GM12891 (cell line): ENCODE results near the gene EXOC4.

Experiments
- POLR2A ChIP-seq: IDR thresholded peaks from 2 replicates; pipeline ENCODE4 v1.6.1; 2011; ENCODE audit warnings: low read depth, low read length, control low read depth
- POLR2AphosphoS5 ChIP-seq: IDR thresholded peaks from 2 replicates; pipeline ENCODE4 v1.6.1; 2011; ENCODE audit warnings: low read depth, low read length, control low read depth
- TAF1 ChIP-seq: IDR thresholded peaks from 2 replicates; pipeline ENCODE4 v1.6.1; 2011; ENCODE audit warnings: low read depth, low read length, control low read depth

- TF ChIP-seq TAF1 (no peak), POLR2A (no peak), POLR2AphosphoS5 (no peak)
These were observed 292.7 kb downstream of the EXOC4 start for GRCh38 chr7:133545618-133546017.
